CD4-positive, alpha-beta T cell treated with Interleukin-4 for 4 hours (primary cell): ENCODE data around the gene KDM4F.

Source experiments
- DNase-seq: peaks from one replicate; pipeline ENCODE4 v3.0.0-alpha.2; 2020

KDM4F gene

GRCh38 chr11:95066716-95067038, 17.5 kb downstream of the KDM4F start, which contains the start of gene SRSF8:
TSS of gene SRSF8 (plus strand) at chr11:95066919. CDS start at chr11:95067227, 308 bp downstream.
- no peak for DNase-seq

DNA sequence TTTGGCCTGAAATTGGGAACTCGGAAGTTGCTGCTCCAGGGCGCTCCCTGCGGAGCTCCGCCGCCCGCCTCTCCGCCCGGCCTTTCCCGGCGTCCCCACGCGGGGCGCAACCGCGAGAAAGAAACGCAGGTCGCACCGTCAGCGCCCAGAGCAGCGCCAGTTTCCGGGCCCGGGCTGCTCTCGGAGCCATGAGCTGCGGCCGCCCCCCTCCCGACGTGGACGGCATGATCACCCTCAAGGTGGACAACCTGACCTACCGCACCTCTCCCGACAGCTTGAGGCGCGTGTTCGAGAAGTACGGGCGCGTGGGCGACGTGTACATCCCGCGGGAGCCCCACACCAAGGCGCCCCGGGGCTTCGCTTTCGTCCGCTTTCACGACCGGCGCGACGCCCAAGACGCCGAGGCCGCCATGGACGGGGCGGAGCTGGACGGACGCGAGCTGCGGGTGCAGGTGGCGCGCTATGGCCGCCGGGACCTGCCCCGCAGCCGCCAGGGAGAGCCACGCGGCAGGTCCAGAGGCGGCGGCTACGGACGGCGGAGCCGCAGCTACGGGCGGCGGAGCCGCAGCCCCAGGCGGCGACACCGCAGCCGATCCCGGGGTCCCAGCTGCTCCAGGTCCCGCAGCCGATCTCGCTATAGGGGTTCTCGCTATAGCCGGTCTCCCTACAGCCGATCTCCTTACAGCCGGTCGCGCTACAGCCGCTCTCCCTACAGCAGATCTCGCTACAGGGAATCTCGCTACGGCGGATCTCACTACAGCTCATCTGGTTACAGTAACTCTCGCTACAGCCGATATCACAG, 18.0 kb downstream of the KDM4F start:
- DNase-seq: peak; percentile 68

- no peak for DNase-seq
Measured at GRCh38 chr11:95067841-95068219, 18.6 kb downstream of the KDM4F start.

- DNase-seq: peak; percentile 91
Measured at GRCh38 chr11:95068549-95068948, 19.3 kb downstream of the KDM4F start.

DNA sequence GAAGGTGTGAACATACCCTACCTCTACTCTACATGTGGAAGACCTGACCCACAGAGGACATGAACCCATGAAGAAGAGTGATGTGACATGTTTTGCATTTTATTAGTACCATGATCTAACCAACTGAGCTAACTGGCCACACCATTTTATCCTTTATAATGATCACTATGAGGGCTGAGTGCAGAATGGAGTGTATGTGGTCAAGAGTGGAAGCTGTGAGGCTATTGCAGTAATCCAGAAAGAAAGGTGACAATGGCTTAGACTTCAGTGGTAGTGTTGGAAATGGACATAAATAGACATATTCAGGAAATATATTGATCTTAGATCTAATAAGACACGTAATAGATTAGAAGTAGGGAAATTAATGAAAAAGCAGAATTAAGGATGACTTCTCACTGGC, 21.2 kb downstream of the KDM4F start:
- DNase-seq: no peak

DNA sequence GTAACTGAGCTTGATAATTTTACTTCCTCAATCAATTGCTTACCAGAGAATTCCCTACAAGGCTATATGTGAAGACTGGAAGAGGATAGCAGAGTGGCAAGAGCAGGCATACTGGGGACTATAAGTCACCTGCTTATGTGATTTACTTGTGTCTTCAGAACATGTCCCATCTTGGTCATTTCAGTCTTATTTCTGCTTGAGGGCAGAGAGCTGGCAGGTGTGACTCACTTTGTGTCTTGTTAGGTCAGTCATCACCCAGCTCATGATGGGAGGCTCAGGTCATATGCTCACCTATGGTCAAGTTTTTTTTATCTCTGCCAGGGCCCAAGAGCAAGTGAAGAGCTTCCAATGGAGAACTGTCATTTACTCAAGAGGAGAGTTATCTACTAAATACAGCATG, 23.7 kb downstream of the KDM4F start:
- DNase-seq: no peak

DNA sequence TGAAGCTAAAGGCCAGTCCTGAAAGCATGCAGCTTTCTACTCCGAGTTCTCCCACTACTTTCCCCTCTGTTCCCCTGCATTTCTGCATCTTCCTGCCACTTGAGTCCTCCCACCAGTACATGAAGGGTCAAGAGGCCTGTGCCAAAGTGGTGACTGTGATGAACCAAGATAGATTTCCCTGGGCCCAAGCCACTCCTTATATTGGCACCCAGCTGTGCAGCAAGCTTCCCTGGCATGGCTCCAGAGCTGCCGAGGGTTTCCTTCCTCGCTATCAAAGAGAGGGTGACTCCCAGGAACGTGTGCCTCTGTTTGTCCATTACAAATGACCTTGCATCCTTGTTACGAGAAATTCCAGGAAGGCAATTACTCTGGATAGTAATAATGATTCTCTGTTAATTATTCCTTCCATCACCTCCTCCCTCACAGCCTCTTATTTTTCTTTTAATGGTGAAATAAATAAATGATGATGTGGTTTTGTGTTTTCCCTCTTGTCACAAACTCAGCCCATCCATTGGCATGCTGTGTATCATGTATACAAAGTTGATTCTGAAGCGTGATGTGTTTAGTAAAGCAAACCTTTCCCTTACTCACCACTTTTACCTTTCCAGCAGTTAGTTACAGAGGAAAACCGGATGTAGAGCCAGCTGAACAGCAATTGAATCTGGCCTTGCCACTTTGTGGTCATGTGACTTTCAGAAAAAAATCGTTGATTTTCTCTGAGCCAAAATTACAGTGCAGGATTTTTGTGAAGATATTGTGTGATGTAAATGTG, 25.8 kb downstream of the KDM4F start:
- DNase-seq: no peak

- no peak for DNase-seq
Measured at GRCh38 chr11:95076416-95076815, 27.2 kb downstream of the KDM4F start.

GRCh38 chr11:95076981-95077380, 27.8 kb downstream of the KDM4F start:
- DNase-seq: no peak

DNA sequence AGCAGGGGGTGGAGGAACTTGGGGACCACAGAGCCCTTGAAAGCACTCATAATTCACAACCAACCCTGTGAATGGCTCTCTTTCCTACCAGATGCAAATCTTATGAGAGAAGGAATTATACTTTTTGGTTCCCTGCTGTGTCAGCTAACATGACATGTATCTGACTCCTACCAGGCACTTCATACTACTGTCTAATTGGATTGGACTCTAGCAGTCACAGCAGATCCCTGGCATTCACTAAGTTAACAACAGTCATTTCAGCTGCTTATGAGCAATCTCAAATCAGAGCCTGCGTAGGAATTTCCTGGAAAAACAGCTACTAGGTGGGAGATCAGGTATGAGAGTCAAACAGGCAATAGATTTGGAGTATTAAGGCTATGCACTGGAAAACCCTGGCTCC, 29.3 kb downstream of the KDM4F start:
- no peak for DNase-seq

GRCh38 chr11:95081010-95081409, 31.8 kb downstream of the KDM4F start:
- DNase-seq: no peak

DNA sequence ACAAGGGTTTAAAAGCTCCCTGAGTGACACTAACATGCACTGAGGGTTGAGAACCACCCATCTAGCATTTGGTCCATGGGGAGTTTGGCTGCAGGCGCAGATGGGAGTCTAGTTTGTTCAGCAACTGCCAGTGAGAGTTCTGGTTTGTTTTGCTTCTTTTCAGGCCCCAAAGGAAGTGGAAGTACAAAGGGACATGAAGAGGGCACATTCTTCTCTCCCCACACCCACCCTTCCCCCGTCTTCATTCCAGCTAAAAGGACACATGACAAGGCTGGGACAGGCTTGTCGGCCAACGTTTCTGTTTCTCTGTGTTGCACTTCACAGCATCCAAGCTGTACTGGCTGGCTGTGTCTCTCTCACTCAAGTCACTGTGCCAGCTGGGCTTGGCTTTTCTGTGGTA, 32.2 kb downstream of the KDM4F start:
- DNase-seq: no peak

- DNase-seq: no peak
Measured at GRCh38 chr11:95082576-95083001, 33.4 kb downstream of the KDM4F start.

DNA sequence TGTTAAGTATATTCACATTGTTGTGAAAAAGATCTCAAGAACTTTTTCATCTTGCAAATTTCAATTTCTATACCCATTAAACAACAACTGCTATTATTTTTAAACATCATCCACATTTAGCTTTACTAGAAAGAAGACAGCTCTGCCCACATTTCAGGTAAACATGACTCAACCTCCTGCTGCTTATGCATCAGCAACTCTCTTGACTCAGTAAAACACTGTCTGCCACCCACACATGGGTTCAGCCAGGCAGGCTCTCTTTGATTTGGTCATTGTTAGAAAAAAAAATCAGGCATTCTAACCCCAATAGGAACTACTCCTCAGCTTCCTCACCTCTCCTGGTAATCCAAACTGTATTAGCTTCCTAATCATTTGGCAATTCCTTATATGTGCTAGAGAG, 35.3 kb downstream of the KDM4F start:
- DNase-seq: no peak

DNA sequence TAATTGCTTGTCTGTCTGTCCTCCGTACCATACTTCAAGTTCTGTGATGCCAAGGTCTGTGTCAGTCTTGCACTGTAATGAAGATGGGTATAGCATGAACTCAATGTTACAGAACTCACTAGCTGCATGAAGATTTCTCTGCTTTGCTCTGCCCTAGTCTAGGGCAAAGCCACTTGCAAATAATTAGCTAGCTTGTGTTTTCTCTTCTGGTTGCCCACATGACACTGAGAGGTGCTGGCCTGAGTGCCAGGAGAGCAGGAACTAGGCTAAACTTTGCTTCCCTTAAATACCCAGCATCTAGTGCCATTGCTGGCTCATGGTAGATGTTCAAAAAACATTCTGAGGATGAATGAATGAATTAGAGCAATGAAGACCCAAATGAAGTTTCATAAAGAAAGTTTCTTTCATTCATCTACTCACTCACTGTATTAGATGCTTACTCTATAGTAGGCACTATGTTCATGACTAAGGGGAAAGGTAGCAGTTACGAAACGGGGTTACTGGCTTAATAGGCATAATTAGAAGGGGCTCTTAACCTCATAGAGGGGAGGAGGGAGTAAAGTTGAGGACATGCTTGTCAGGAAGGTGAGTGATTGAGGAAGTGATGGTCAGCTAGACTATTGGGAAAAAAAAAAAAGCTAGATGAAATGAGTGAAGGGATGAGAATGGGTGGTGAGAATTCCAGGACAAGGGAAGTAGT, 36.0 kb downstream of the KDM4F start:
- DNase-seq: no peak

GRCh38 chr11:95086151-95086550, 36.9 kb downstream of the KDM4F start:
- no peak for DNase-seq

GRCh38 chr11:95086836-95087570, 37.8 kb downstream of the KDM4F start:
- no peak for DNase-seq

DNA sequence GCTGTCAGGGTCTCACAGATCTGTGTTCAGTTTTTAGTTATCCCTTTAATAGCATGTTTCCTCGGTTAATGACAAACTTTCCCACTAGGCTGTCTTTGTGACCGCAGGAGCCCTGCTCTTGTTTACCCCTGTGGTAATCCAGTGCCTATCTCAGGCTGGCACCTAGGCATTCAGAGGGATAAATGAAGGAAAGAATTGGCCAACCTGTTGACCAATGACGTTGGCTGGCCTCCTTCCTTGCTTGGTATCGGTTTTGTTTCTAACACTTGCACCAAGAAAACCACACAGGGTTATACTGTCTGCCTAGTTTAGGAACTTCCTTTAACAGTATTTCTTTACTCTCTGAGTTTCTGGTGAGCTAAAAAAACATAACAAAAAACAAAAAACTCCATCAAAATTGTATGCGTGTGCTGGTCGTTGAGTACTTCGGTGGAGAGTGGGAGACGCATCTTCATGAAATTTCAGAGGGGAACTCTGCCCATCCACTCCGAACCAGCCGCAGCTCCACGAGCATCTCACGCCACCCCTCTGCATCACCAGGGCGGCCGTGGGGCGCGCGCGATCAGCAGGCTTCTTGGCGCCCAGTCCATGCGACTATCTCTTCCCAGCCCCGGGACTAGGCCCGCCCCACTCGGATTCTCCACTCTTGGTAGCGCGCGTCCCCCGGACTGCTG, 39.9 kb downstream of the KDM4F start:
- DNase-seq: peak; percentile 32

- peak; percentile 83 for DNase-seq
Measured at GRCh38 chr11:95089620-95090542, 40.7 kb downstream of the KDM4F start, which contains the start of gene ENDOD1. TSS of gene ENDOD1 (plus strand) at chr11:95089846. CDS start at chr11:95089928, 82 bp downstream.

DNA sequence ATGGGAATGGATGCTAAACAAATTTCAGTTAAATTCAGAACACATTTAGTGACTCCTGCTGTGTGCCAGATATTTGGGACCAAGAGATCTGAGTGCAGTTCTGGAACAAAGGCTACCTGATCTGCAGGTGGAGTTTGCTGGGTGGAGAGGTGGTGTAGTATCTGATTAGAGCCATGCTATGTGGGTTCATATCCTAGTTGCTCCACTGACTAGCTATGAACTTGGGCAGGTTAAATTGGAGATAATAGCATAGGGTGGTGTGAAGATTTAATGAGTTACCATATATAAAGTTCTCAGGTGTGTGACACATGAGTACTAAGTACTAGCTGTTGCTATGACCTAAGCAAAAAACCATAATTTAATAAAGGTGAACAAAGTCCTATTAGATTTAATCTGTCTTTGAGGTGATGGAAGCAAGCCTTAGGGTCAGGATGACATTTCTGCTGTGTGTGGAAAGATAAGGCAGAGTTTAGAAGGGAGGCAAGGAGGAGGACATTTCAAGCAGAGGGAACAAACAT, 42.5 kb downstream of the KDM4F start:
- no peak for DNase-seq
